Measurements from ENCODE around the gene NAA60. TPM values are rescaled to one million over a fixed set of nuclear protein-coding genes. Genes with fewer than 3 reads are reported as not detected.

Gene NAA60
- total RNA-seq, 1 experiment from 2014 or later = 63.4 TPM

- no peak overlapping the region for H3K27ac Mint-ChIP-seq (ENCODE audit: unreplicated experiment)
- intact Hi-C loops (cut with micrococcal nuclease; ENCODE audit: unreplicated experiment) = no loop called here
- CTCF ChIA-PET = no interaction called here
- DNase-seq = no peak
- TF ChIP-seq CTCF (IDR thresholded peaks at IDR 0.05; ENCODE audit: unreplicated experiment) = no peak
- no peaks in the 10 kb centered on the region for H3K4me1 Mint-ChIP-seq (ENCODE audit: low read depth, unreplicated experiment)
- H3K27me3 Mint-ChIP-seq (ENCODE audit: unreplicated experiment) = no peaks in the 10 kb centered on the region
- H3K36me3 Mint-ChIP-seq (ENCODE audit: insufficient read depth, unreplicated experiment) = peaks cover 6% of the 10 kb centered on the region
- no TSS peak for BruUV-seq (replicated peaks)
- no peak overlapping the region for H3K4me3 Mint-ChIP-seq (ENCODE audit: low read depth, unreplicated experiment)
- no peaks in the 10 kb centered on the region for H3K9me3 Mint-ChIP-seq (ENCODE audit: low read depth, unreplicated experiment)
Observed at GRCh38 chr16:3528406-3528805, 84.9 kb downstream of the NAA60 start.

- no peak overlapping the region for H3K4me3 Mint-ChIP-seq (ENCODE audit: low read depth, unreplicated experiment)
- TF ChIP-seq CTCF (IDR thresholded peaks at IDR 0.05; ENCODE audit: unreplicated experiment) = no peak
- H3K36me3 Mint-ChIP-seq (ENCODE audit: insufficient read depth, unreplicated experiment) = peaks cover 13% of the 10 kb centered on the region
- no peak overlapping the region for H3K27ac Mint-ChIP-seq (ENCODE audit: unreplicated experiment)
- H3K27me3 Mint-ChIP-seq (ENCODE audit: unreplicated experiment) = no peaks in the 10 kb centered on the region
- no TSS peak for BruUV-seq (replicated peaks)
- DNase-seq = no peak
- no peaks in the 10 kb centered on the region for H3K9me3 Mint-ChIP-seq (ENCODE audit: low read depth, unreplicated experiment)
- intact Hi-C loops (cut with micrococcal nuclease; ENCODE audit: unreplicated experiment) = no loop called here
- CTCF ChIA-PET = no interaction called here
- H3K4me1 Mint-ChIP-seq (ENCODE audit: low read depth, unreplicated experiment) = no peaks in the 10 kb centered on the region
Observed at GRCh38 chr16:3529175-3529574, 85.7 kb downstream of the NAA60 start.

- Mint-ChIP-seq H3K9me3 (ENCODE audit: low read depth, unreplicated experiment) (no peaks in the 10 kb centered on the region), H3K27ac (ENCODE audit: unreplicated experiment) (no peak overlapping the region), H3K4me1 (ENCODE audit: low read depth, unreplicated experiment) (no peaks in the 10 kb centered on the region), H3K27me3 (ENCODE audit: unreplicated experiment) (no peaks in the 10 kb centered on the region), H3K36me3 (ENCODE audit: insufficient read depth, unreplicated experiment) (peaks cover 17% of the 10 kb centered on the region), H3K4me3 (ENCODE audit: low read depth, unreplicated experiment) (no peak overlapping the region)
- DNase-seq = no peak
- intact Hi-C loops (cut with micrococcal nuclease; ENCODE audit: unreplicated experiment) = no loop called here
- BruUV-seq (replicated peaks) = no TSS peak
- CTCF ChIA-PET = no interaction called here
- TF ChIP-seq CTCF (IDR thresholded peaks at IDR 0.05; ENCODE audit: unreplicated experiment) = no peak
Observed at GRCh38 chr16:3530371-3530914, 87.0 kb downstream of the NAA60 start.

- H3K4me3 Mint-ChIP-seq (ENCODE audit: low read depth, unreplicated experiment) = no peak overlapping the region
- DNase-seq = no peak
- no peaks in the 10 kb centered on the region for H3K9me3 Mint-ChIP-seq (ENCODE audit: low read depth, unreplicated experiment)
- TF ChIP-seq CTCF (IDR thresholded peaks at IDR 0.05; ENCODE audit: unreplicated experiment) = no peak
- H3K4me1 Mint-ChIP-seq (ENCODE audit: low read depth, unreplicated experiment) = no peaks in the 10 kb centered on the region
- intact Hi-C loops (cut with micrococcal nuclease; ENCODE audit: unreplicated experiment) = no loop called here
- no peak overlapping the region for H3K27ac Mint-ChIP-seq (ENCODE audit: unreplicated experiment)
- CTCF ChIA-PET = no interaction called here
- BruUV-seq (replicated peaks) = no TSS peak
- H3K27me3 Mint-ChIP-seq (ENCODE audit: unreplicated experiment) = no peaks in the 10 kb centered on the region
- H3K36me3 Mint-ChIP-seq (ENCODE audit: insufficient read depth, unreplicated experiment) = peaks cover 17% of the 10 kb centered on the region
Observed at GRCh38 chr16:3532741-3533140, 89.3 kb downstream of the NAA60 start.

All from Calu3 (cell line).